Activated CD4-positive, alpha-beta T cell treated with anti-CD3 and anti-CD28 coated beads, Interleukin-2, amount 10 ng/mL, durations not matched to agents 7 days and 5 days (primary cell): ENCODE results near the gene PILRB. TPM values are rescaled to one million over a fixed set of nuclear protein-coding genes. Genes with fewer than 3 reads are reported as not detected.
"Not testable (repeated sequence)": the region's sequence is repeated elsewhere in the genome, so short reads cannot be mapped to it uniquely, and the experiment has no call there.

Source experiments
- CTCF ChIA-PET: fragments of 350-600 bp; sonication (Branson Sonifier 250); formaldehyde crosslinking; loops from one replicate; lab custom pipeline; 2021; ENCODE audit warnings: antibody characterized with exemption; lab: Charles Lee
- POLR2A ChIA-PET: fragments of 350-600 bp; sonication (Branson Sonifier 250); formaldehyde crosslinking; loops from one replicate; lab custom pipeline; 2021; ENCODE audit warnings: antibody characterized with exemption; lab: Charles Lee
- DNase-seq: peaks from one replicate; pipeline ENCODE4 v3.0.0-alpha.2; 2020
- H3K27ac Mint-ChIP-seq: one replicate; pipeline ENCODE4 v1.8.0; 2021; ENCODE audit warnings: mild to moderate bottlenecking, moderate library complexity, mixed read lengths
- H3K27me3 Mint-ChIP-seq: one replicate; pipeline ENCODE4 v1.8.0; 2021; ENCODE audit warnings: mixed read lengths
- H3K36me3 Mint-ChIP-seq: one replicate; pipeline ENCODE4 v1.8.0; 2021; ENCODE audit warnings: low read depth, mixed read lengths
- H3K4me1 Mint-ChIP-seq: one replicate; pipeline ENCODE4 v1.8.0; 2021; ENCODE audit warnings: mixed read lengths
- H3K4me3 Mint-ChIP-seq: one replicate; pipeline ENCODE4 v1.8.0; 2021; ENCODE audit warnings: mild to moderate bottlenecking, moderate library complexity, mixed read lengths
- H3K9me3 Mint-ChIP-seq: one replicate; pipeline ENCODE4 v1.8.0; 2021; ENCODE audit warnings: mixed read lengths
- total RNA-seq, 2 experiments: library from RNA; stranded (reverse); gene quantifications; one replicate each; pipeline ENCODE4 v1.2.3, GENCODE V29; 2021

The PILRB gene
- total RNA-seq, 2 experiments from 2014 or later, result 50.6 to 56.2 TPM

- CTCF ChIA-PET, result no interaction called here
- H3K9me3 Mint-ChIP-seq, result no peaks in the 10 kb centered on the region
- peaks cover 31% of the 10 kb centered on the region for H3K4me1 Mint-ChIP-seq
- no peak overlapping the region for H3K4me3 Mint-ChIP-seq
- H3K27me3 Mint-ChIP-seq, result no peaks in the 10 kb centered on the region
- peaks cover 62% of the 10 kb centered on the region for H3K36me3 Mint-ChIP-seq
- POLR2A ChIA-PET, result no interaction called here
- no peak for DNase-seq
- H3K27ac Mint-ChIP-seq, result no peak overlapping the region
Observed at GRCh38 chr7:100363098-100363497, 5.2 kb downstream of the PILRB start.

- CTCF ChIA-PET, POLR2A ChIA-PET, DNase-seq, H3K9me3 Mint-ChIP-seq, H3K4me3 Mint-ChIP-seq, H3K27me3 Mint-ChIP-seq, H3K27ac Mint-ChIP-seq: not testable (repeated sequence)
- Mint-ChIP-seq H3K36me3 (peaks cover 59% of the 10 kb centered on the region), H3K4me1 (peaks cover 33% of the 10 kb centered on the region)
Observed at GRCh38 chr7:100363797-100364196, 5.9 kb downstream of the PILRB start.

DNA sequence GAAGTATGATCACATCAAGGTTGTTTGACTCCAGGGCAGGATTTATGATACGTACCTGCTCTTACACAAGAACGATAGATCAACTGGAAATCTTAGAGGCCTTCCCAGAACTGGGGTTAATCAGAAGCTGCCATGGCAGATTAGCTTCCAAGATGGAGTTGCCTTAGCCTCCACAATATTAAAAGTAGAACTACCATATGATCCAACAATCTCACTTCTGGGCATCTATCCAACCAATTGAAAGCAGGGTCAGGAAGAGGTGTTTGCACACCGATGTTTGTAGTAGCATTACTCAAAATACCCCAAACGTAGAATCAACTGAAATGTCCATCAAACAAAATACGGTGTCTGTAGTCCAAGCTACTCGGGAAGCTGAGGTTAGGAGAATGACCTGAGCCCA, 6.6 kb downstream of the PILRB start:
- CTCF ChIA-PET, result interaction anchor here (0.7 to 0.8 kb wide), 2 partner anchors 43 to 270 kb away, joined by 3 read pairs; no protein-coding TSS in a partner anchor
- DNase-seq, result no peak
- peak overlapping the region; percentile 63 for H3K27ac Mint-ChIP-seq
- POLR2A ChIA-PET, result no interaction called here
- H3K27me3 Mint-ChIP-seq, result no peaks in the 10 kb centered on the region
- peaks cover 53% of the 10 kb centered on the region for H3K36me3 Mint-ChIP-seq
- H3K4me3 Mint-ChIP-seq, result no peak overlapping the region
- H3K4me1 Mint-ChIP-seq, result peaks cover 36% of the 10 kb centered on the region
- no peaks in the 10 kb centered on the region for H3K9me3 Mint-ChIP-seq

GRCh38 chr7:100365998-100366367, 8.1 kb downstream of the PILRB start:
- H3K4me3 Mint-ChIP-seq, H3K9me3 Mint-ChIP-seq, H3K27me3 Mint-ChIP-seq, DNase-seq, POLR2A ChIA-PET: not testable (repeated sequence)
- peak overlapping the region; percentile 59 for H3K27ac Mint-ChIP-seq
- CTCF ChIA-PET, result interaction anchor here (1.0 kb wide), 1 partner anchor 12 kb away, joined by 3 read pairs; no protein-coding TSS in a partner anchor
- H3K36me3 Mint-ChIP-seq, result peaks cover 43% of the 10 kb centered on the region
- H3K4me1 Mint-ChIP-seq, result peaks cover 33% of the 10 kb centered on the region

DNA sequence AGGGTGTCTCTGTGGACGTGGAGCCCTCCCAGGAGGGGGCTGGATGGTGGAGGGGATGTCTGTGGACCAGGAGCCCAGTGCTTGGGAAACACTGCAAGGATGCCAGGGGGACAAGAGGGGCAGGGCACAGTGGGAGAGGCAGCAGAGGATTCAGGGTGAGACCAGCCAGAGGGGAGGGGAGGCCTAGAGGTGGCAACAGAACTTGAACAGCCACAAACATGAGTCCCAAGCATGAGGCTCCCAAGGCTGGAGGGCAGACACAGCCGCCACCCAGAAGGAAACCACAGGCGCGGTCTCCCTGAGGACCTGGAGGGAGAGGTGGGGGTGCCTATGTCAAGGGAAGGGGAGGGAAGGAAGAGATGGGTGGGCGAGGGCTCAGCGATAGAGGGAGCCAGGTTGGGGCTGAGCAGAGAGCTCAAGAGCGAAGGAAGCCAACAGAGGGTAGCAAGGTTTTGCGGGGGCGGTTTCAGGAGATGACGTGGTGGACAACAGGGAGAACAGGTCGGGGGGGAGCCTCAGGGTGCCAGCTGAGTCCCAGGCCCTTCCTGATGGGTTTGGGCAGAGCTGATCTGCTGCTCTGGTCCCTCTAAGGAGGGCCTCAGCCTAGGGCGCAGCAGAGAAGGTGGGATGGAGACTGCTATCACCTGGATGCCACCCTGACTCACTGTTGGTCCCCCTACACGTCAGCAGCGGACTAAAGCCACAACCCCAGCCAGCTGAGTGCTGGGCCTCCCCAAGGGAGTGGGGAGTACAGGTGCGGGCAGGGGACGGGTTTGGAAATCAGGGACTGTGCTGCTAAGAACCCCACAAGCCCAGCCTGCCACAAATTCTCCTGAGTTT, 8.7 kb downstream of the PILRB start:
- no peaks in the 10 kb centered on the region for H3K27me3 Mint-ChIP-seq
- no peak for DNase-seq
- POLR2A ChIA-PET, result interaction anchor here (0.6 kb wide), 1 partner anchor 122 kb away, joined by 5 read pairs; no protein-coding TSS in a partner anchor
- peaks cover 35% of the 10 kb centered on the region for H3K4me1 Mint-ChIP-seq
- no peaks in the 10 kb centered on the region for H3K9me3 Mint-ChIP-seq
- H3K36me3 Mint-ChIP-seq, result peaks cover 39% of the 10 kb centered on the region
- CTCF ChIA-PET, result no interaction called here
- H3K4me3 Mint-ChIP-seq, result no peak overlapping the region
- peak overlapping the region; percentile 59 for H3K27ac Mint-ChIP-seq

- ChIA-PET CTCF (no interaction called here), POLR2A (interaction anchor here (0.6 kb wide), 1 partner anchor 123 kb away, joined by 5 read pairs; no protein-coding TSS in a partner anchor)
- H3K27ac Mint-ChIP-seq, result no peak overlapping the region
- H3K4me1 Mint-ChIP-seq, result peaks cover 37% of the 10 kb centered on the region
- H3K27me3 Mint-ChIP-seq, result no peaks in the 10 kb centered on the region
- peaks cover 33% of the 10 kb centered on the region for H3K36me3 Mint-ChIP-seq
- H3K4me3 Mint-ChIP-seq, result no peak overlapping the region
- no peaks in the 10 kb centered on the region for H3K9me3 Mint-ChIP-seq
- no peak for DNase-seq
Observed at GRCh38 chr7:100367251-100367620, 9.3 kb downstream of the PILRB start.

- CTCF ChIA-PET, result interaction anchor here (0.8 kb wide), 1 partner anchor 14 kb away, joined by 5 read pairs; no protein-coding TSS in a partner anchor
Observed at GRCh38 chr7:100367676-100368613, 10.0 kb downstream of the PILRB start.

GRCh38 chr7:100369105-100369504, 11.2 kb downstream of the PILRB start:
- H3K36me3 Mint-ChIP-seq, result peaks cover 14% of the 10 kb centered on the region
- no peak overlapping the region for H3K27ac Mint-ChIP-seq
- DNase-seq, result no peak
- no peak overlapping the region for H3K4me3 Mint-ChIP-seq
- POLR2A ChIA-PET, result no interaction called here
- no peaks in the 10 kb centered on the region for H3K27me3 Mint-ChIP-seq
- H3K9me3 Mint-ChIP-seq, result no peaks in the 10 kb centered on the region
- peaks cover 36% of the 10 kb centered on the region for H3K4me1 Mint-ChIP-seq
- CTCF ChIA-PET, result no interaction called here

More at GRCh38 chr7:100367676-100368613, 10.0 kb downstream of the PILRB start:
- POLR2A ChIA-PET, result no interaction called here
- no peak for DNase-seq
- Mint-ChIP-seq H3K4me3 (no peak overlapping the region), H3K9me3 (no peaks in the 10 kb centered on the region), H3K4me1 (peaks cover 40% of the 10 kb centered on the region), H3K27ac (peak overlapping the region; percentile 33), H3K36me3 (peaks cover 26% of the 10 kb centered on the region), H3K27me3 (no peaks in the 10 kb centered on the region)

DNA sequence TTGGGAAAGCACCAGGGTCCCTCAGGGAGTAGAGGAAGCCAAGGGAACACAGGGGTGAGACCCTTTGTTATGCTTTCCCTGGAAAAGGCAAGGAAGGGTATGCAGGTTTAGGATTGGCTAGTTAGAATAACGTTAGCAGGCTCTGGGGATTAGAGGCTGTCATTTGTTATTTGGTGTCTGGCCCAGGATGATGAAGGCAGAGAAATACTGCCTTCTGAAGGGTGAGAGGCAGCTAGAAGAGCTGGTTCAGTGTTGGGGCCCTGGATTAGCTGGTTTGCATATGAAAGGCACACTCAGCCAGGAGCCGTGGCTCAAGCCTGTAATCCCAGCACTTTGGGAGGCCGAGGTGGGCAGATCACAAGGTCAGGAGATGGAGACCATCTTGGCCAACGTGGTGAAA, 12.4 kb downstream of the PILRB start:
- CTCF ChIA-PET, result no interaction called here
- no peaks in the 10 kb centered on the region for H3K9me3 Mint-ChIP-seq
- POLR2A ChIA-PET, result interaction anchor here (0.6 kb wide), 1 partner anchor 946 kb away, joined by 3 read pairs; no protein-coding TSS in a partner anchor

DNA sequence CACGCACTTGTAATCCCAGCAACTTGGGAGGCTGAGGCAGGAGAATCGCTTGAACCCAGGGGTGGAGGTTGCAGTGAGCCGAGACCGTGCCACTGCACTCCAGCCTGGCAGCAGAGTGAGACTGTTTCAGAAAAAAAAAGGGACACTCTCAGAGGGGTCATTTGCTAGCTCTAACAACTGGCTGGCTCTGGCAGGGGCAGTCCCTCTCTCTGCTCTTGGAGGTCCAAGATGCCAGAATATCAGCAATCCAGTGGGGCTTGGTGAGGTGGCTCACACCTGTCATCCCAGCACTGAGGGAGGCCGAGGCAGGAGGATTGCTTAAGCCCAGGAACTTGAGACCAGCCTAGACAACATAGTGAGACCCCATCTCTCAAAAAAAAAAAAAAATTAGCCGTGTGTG, 12.8 kb downstream of the PILRB start:
- Mint-ChIP-seq H3K27ac (no peak overlapping the region), H3K4me1 (peaks cover 26% of the 10 kb centered on the region), H3K9me3 (no peaks in the 10 kb centered on the region), H3K4me3 (no peak overlapping the region), H3K27me3 (no peaks in the 10 kb centered on the region), H3K36me3 (peaks cover 2% of the 10 kb centered on the region)
- POLR2A ChIA-PET, result interaction anchor here (0.6 kb wide), 1 partner anchor 947 kb away, joined by 3 read pairs; no protein-coding TSS in a partner anchor
- CTCF ChIA-PET, result no interaction called here
- no peak for DNase-seq

More for the DNA sequence above, 12.4 kb downstream of the PILRB start:
- Mint-ChIP-seq H3K27ac (peak overlapping the region; percentile 46), H3K27me3 (no peaks in the 10 kb centered on the region), H3K36me3 (peaks cover 6% of the 10 kb centered on the region), H3K4me1 (peaks cover 31% of the 10 kb centered on the region), H3K4me3 (no peak overlapping the region)
- DNase-seq, result no peak

GRCh38 chr7:100371561-100372171, 13.7 kb downstream of the PILRB start:
- DNase-seq, result no peak
- Mint-ChIP-seq H3K4me3 (no peak overlapping the region), H3K27me3 (no peaks in the 10 kb centered on the region), H3K4me1 (peaks cover 18% of the 10 kb centered on the region), H3K9me3 (no peaks in the 10 kb centered on the region), H3K27ac (peak overlapping the region; percentile 31), H3K36me3 (peaks cover 2% of the 10 kb centered on the region)
- ChIA-PET CTCF (interaction anchor here (1.5 kb wide), 1 partner anchor 24 kb away, joined by 4 read pairs; no protein-coding TSS in a partner anchor), POLR2A (no interaction called here)

DNA sequence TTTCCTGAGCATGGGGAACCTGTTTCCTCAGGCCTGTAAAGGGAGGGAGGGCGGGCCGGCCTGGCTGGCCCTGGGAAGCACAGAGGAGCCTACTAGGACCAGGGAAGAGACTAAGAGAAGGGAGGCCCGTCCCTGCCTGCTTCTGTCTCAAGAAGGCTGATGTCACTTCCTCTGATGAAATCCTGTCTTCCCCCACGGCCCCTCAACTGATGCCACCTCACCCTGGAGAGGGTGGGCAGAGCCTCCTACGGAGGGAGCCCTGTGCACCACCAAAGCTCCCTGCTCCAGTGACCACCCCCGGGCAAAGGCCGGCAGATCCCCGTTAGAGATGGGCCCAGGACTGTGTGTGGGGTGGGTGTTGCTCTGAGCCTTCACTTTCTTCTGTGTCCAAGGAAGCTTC, 14.3 kb downstream of the PILRB start:
- no peak for DNase-seq
- no peaks in the 10 kb centered on the region for H3K9me3 Mint-ChIP-seq
- CTCF ChIA-PET, result interaction anchor here (1.5 kb wide), 1 partner anchor 25 kb away, joined by 4 read pairs; no protein-coding TSS in a partner anchor
- H3K4me1 Mint-ChIP-seq, result peaks cover 18% of the 10 kb centered on the region
- H3K36me3 Mint-ChIP-seq, result peaks cover 2% of the 10 kb centered on the region
- POLR2A ChIA-PET, result no interaction called here
- peak overlapping the region; percentile 80 for H3K27ac Mint-ChIP-seq
- no peaks in the 10 kb centered on the region for H3K27me3 Mint-ChIP-seq
- no peak overlapping the region for H3K4me3 Mint-ChIP-seq
